Transverse colon (tissue), 4 donors: ENCODE data around the gene SGPP1. TPM values are rescaled to one million over a fixed set of nuclear protein-coding genes. Genes with fewer than 3 reads are reported as not detected.
A peak's percentile ranks its signal among the peaks of the same experiment; 100 is the strongest.

Experiments used
- DNase-seq: peaks from one replicate; pipeline ENCODE4 v3.0.0-alpha.2; 2019
- H3K27ac ChIP-seq, 4 donors: fragments of 200-600 bp; sonication (generic); 2 replicates each; pipeline ENCODE4 v1.5.1; 2016 to 2018; ENCODE audit warnings: inconsistent platforms in 4 of 4
- H3K27me3 ChIP-seq: fragments of 200-600 bp; sonication (generic); 2 replicates; pipeline ENCODE4 v1.5.1; 2017; ENCODE audit warnings: inconsistent platforms
- H3K36me3 ChIP-seq, 4 donors: fragments of 200-600 bp; sonication (generic); 2 replicates each; pipeline ENCODE4 v1.5.1; 2017 to 2019; ENCODE audit warnings: inconsistent platforms in 4 of 4
- H3K4me1 ChIP-seq, 4 donors: fragments of 200-600 bp; sonication (generic); 2 replicates each; pipeline ENCODE4 v1.5.1; 2017 to 2020; ENCODE audit warnings: inconsistent platforms in 4 of 4
- H3K4me3 ChIP-seq, 4 donors: fragments of 200-600 bp; sonication (generic); 1 replicate in 1 of 4; 2 replicates in 3 of 4; pipeline versions ENCODE4 v1.5.1 to v1.6.1; 2017 to 2019; ENCODE audit warnings: inconsistent platforms in 4 of 4
- H3K9me3 ChIP-seq, 2 donors: fragments of 200-600 bp; sonication (generic); 2 replicates each; pipeline ENCODE4 v1.5.1; 2017 to 2019; ENCODE audit warnings: inconsistent platforms in 2 of 2
- EP300 ChIP-seq: sonication (generic); formaldehyde crosslinking; IDR thresholded peaks from one replicate; pipeline ENCODE4 v1.6.1; 2017; ENCODE audit warnings: antibody characterized with exemption, low read depth
- POLR2A ChIP-seq: fragments of 450-650 bp; IDR thresholded peaks from one replicate; pipeline ENCODE4 v1.6.1; 2016; ENCODE audit warnings: antibody characterized with exemption, mild to moderate bottlenecking, moderate library complexity
- POLR2AphosphoS5 ChIP-seq, 3 donors: sonication (generic); formaldehyde crosslinking; IDR thresholded peaks; one replicate each; pipeline ENCODE4 v1.6.1; 2016; ENCODE audit warnings: antibody characterized with exemption in 3 of 3
- WGBS, 2 donors: methylation state at CpG; one replicate each; pipeline ENCODE4 v1.1.5; 2018; ENCODE audit warnings: low coverage in 1 of 2; 5-methylcytosine and 5-hydroxymethylcytosine counted together
- in situ Hi-C, 4 donors: fragments of 200-750 bp; cut with MboI; loops; one replicate each; pipeline versions ENCODE4 v1.15.0 to v1.15.1; 2017; ENCODE audit warnings: low sequenced_read_pairs in 3 of 4, low pct_ligation_motif_present in 1 of 4, low pct_unique_long_range_greater_than_20kb in 1 of 4
- intact Hi-C: fragments of 100-400 bp; cut with DNase I; formaldehyde crosslinking; loops from one replicate; pipeline ENCODE4 v1.15.1; 2023; ENCODE audit warnings: low total_unique reads
- total RNA-seq, 4 donors: library from RNA; depleted of rRNA; stranded (reverse); fragments of >200 nt; gene quantifications; one replicate each; pipeline ENCODE4 v1.1.0, GENCODE V29; 2016
- TF ChIP-seq, protein P1 (sequence below), 5 experiments: fragments of 200-600 bp in 3 of 5; fragments of 450-650 bp in 2 of 5; sonication (generic) in 3 of 5; IDR thresholded peaks; 1 replicate in 2 of 5; 2 replicates in 3 of 5; pipeline ENCODE4 v1.5.1; 2016 to 2017; ENCODE audit warnings: antibody characterized with exemption in 5 of 5, inconsistent platforms in 3 of 5, mild to moderate bottlenecking in 2 of 5, moderate library complexity in 1 of 5

SGPP1 gene
- total RNA-seq, 4 donors from 2014 or later, result 7.6 to 23.9 (median 20.1) TPM

DNA sequence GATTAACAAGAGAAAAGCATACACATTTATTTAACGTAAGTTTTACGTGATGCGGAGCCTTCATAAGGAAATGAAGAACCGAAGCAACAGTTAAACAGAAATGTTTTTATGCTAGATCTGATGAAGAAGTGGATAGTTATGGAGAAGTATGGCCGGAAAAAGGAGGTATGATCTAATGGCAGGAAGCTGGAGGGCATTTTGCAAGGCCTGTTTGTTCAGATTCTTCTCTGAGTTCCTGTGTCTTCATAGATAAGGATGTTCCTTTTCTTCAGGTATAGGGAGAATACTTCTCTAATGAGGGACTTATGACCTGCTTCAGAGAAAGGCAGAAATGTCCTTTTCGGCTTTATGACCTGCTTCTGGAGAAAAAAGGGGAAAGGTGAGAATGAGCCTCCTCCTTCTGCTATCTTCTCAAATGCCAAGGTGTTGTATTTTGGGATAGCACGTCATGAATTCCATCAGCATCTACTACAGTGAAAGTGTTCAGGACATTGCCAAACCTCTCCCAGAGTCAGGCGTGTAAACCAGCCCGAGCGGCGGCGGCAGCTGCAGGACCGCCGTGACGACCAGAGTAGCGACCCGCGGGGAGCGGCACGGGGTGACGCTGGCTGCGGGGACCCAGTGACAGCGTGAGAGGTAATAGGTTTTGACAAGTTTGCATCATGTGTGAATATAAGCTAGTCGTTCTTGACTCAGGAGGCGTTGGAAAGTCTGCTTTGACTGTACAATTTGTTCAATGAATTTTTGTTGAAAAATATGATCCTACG, 33.7 kb upstream of the SGPP1 start:
- TF ChIP-seq POLR2A (no peak), POLR2AphosphoS5 (IDR thresholded peaks at IDR 0.05) (no peak), EP300 (no peak)
- TF ChIP-seq, protein P1, sequence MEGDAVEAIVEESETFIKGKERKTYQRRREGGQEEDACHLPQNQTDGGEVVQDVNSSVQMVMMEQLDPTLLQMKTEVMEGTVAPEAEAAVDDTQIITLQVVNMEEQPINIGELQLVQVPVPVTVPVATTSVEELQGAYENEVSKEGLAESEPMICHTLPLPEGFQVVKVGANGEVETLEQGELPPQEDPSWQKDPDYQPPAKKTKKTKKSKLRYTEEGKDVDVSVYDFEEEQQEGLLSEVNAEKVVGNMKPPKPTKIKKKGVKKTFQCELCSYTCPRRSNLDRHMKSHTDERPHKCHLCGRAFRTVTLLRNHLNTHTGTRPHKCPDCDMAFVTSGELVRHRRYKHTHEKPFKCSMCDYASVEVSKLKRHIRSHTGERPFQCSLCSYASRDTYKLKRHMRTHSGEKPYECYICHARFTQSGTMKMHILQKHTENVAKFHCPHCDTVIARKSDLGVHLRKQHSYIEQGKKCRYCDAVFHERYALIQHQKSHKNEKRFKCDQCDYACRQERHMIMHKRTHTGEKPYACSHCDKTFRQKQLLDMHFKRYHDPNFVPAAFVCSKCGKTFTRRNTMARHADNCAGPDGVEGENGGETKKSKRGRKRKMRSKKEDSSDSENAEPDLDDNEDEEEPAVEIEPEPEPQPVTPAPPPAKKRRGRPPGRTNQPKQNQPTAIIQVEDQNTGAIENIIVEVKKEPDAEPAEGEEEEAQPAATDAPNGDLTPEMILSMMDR (IDR thresholded peaks at IDR 0.05), result no peak
- Histone ChIP-seq H3K9me3 (no peaks in the 10 kb centered on the region), H3K4me1 (peaks cover 0 to 5% (median 0%) of the 10 kb centered on the region in 4 donors), H3K27ac (no peak overlapping the region), H3K27me3 (no peaks in the 10 kb centered on the region), H3K36me3 (no peaks in the 10 kb centered on the region), H3K4me3 (no peak overlapping the region)
- DNase-seq, result no peak
- intact Hi-C loops (no loop called here), in situ Hi-C loops (loop anchor here in 3 of 4 donors (10.0 to 25.0 kb wide), 3 partner anchors 124 to 377 kb away; partner anchors contain the start of gene WDR89 (in 2 of the 3))
- WGBS, 2 donors, result 93 to 96% methylated on average over 16 to 26 of the region's 26 CpGs

DNA sequence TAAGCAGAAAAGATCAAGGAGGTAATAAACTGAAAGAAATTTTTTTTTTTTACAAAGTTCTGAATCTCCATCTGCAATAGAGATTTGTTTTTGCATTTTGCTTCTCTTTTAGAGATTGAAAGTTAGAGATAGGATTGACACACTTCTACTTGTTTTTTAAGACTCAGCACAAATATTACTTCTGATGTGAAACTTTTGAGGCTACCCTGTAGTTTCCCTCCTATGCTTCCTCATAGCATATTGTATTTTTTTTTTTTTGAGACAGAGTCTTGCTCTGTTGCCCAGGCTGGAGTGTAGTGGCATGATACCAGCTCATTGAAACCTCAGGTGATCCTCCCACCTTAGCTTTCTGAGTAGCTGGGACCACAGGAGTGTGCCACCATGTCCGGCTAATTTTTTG, 32.1 kb upstream of the SGPP1 start:
- H3K36me3 ChIP-seq, result no peaks in the 10 kb centered on the region
- peak overlapping the region in 3 of 4 donors; percentile 17 to 57 (median 27) for H3K27ac ChIP-seq
- in situ Hi-C loops, result loop anchor here in 3 of 4 donors (10.0 to 25.0 kb wide), 3 partner anchors 123 to 375 kb away; partner anchors contain the start of gene WDR89 (in 2 of the 3)
- no peak overlapping the region for H3K4me3 ChIP-seq
- intact Hi-C loops, result no loop called here
- DNase-seq, result no peak
- WGBS, 2 donors, result 67 to 95% methylated on average over 1 of the region's 1 CpG
- peaks cover 0 to 5% (median 0%) of the 10 kb centered on the region in 4 donors for H3K4me1 ChIP-seq
- H3K9me3 ChIP-seq, result no peaks in the 10 kb centered on the region
- H3K27me3 ChIP-seq, result no peaks in the 10 kb centered on the region
- TF ChIP-seq, protein P1 (IDR thresholded peaks at IDR 0.05), result no peak
- TF ChIP-seq EP300, result no peak
- TF ChIP-seq POLR2A, result no peak
- no peak for TF ChIP-seq POLR2AphosphoS5 (IDR thresholded peaks at IDR 0.05)

DNA sequence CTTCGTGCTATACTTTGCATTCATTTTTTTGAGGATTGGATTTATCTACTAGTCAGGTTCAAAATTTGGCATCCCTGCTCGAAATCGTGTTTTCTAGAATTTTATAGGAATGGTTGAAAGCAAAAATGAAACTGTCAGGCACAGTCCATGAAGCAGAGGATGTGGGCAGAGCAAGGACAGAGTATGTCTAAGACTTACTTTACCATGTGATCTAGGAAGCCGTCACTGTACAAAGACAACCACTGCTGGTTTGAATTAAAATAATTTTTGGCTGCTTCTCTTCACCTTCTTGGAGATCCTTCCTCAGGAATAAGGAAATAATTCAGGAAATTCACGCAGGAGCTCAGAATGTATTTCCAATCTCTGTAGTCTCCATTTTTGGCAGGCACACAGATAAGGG, 31.6 kb upstream of the SGPP1 start:
- WGBS, 2 donors, result 31 to 33% methylated on average over 5 of the region's 5 CpGs

DNA sequence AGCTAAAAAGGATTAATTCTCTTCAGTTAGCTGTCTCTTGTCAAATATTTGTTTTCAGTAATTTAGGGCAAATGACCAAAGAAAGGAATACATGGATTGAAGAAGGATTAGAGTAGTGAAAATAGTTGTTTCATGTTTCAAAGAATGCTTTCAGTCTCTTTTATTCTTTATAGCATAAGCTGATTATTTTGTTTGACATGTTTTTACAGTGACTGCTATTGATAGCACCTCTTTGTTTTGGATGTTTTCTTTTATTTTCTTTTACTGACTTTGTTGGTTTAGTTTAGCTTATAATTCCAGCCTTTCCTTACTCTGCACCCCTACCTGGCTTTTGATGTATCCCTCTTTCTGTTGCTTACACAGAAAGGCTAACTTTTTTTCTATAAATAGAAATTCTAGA, 29.3 kb upstream of the SGPP1 start:
- Histone ChIP-seq H3K9me3 (no peaks in the 10 kb centered on the region), H3K4me3 (no peak overlapping the region), H3K27me3 (no peaks in the 10 kb centered on the region), H3K27ac (no peak overlapping the region), H3K4me1 (peaks cover 0 to 6% (median 2%) of the 10 kb centered on the region in 4 donors), H3K36me3 (no peaks in the 10 kb centered on the region)
- intact Hi-C loops, result no loop called here
- in situ Hi-C loops, result loop anchor here in 3 of 4 donors (25.0 kb wide), 2 partner anchors 120 to 370 kb away; partner anchors contain the start of gene WDR89 (in 2 of the 3)
- DNase-seq, result no peak
- TF ChIP-seq POLR2A (no peak), EP300 (no peak), POLR2AphosphoS5 (IDR thresholded peaks at IDR 0.05) (no peak)
- TF ChIP-seq, protein P1 (IDR thresholded peaks at IDR 0.05), result no peak

More for the DNA sequence above, 31.6 kb upstream of the SGPP1 start:
- Histone ChIP-seq H3K4me3 (peak overlapping the region in 1 of 4 donors; percentile 9), H3K27me3 (no peaks in the 10 kb centered on the region), H3K36me3 (no peaks in the 10 kb centered on the region), H3K27ac (peak overlapping the region in 3 of 4 donors; percentile 17 to 57 (median 27)), H3K4me1 (peaks cover 0 to 5% (median 0%) of the 10 kb centered on the region in 4 donors), H3K9me3 (no peaks in the 10 kb centered on the region)
- in situ Hi-C loops, result loop anchor here in 3 of 4 donors (25.0 kb wide), 2 partner anchors 122 to 372 kb away; partner anchors contain the start of gene WDR89 (in 2 of the 3)
- intact Hi-C loops, result no loop called here
- TF ChIP-seq POLR2AphosphoS5 (IDR thresholded peaks at IDR 0.05), result no peak
- no peak for DNase-seq
